Neural crest cell (in vitro differentiated cells): ENCODE results near the gene AGBL1. TPM values are rescaled to one million over a fixed set of nuclear protein-coding genes. Genes with fewer than 3 reads are reported as not detected.

Experiments used
- DNase-seq: peaks from one replicate; pipeline ENCODE4 v3.0.0; 2021; ENCODE audit warnings: low read depth, mixed read lengths, low spot score
- H3K27ac Mint-ChIP-seq: one replicate; pipeline ENCODE4 v1.8.0; 2021; ENCODE audit warnings: mild to moderate bottlenecking, mixed read lengths; ENCODE audit not compliant: unreplicated experiment
- H3K27me3 Mint-ChIP-seq: 2 replicates; pipeline ENCODE4 v1.8.0; 2021; ENCODE audit warnings: low read depth, mild to moderate bottlenecking, mixed read lengths
- H3K36me3 Mint-ChIP-seq: 2 replicates; pipeline ENCODE4 v1.8.0; 2021; ENCODE audit warnings: low read depth, mild to moderate bottlenecking, mixed read lengths
- H3K4me1 Mint-ChIP-seq: 2 replicates; pipeline ENCODE4 v1.8.0; 2021; ENCODE audit warnings: mixed read lengths
- H3K4me3 Mint-ChIP-seq: one replicate; pipeline ENCODE4 v1.8.0; 2021; ENCODE audit warnings: mild to moderate bottlenecking, mixed read lengths
- H3K9me3 Mint-ChIP-seq: 2 replicates; pipeline ENCODE4 v1.8.0; 2021; ENCODE audit warnings: mixed read lengths
- CTCF ChIP-seq: fragments of 200-600 bp; sonication (generic); conservative IDR thresholded peaks from 2 replicates; pipeline ENCODE4 v1.5.0; 2021; ENCODE audit warnings: antibody characterized with exemption, mild to moderate bottlenecking
- total RNA-seq: library from RNA; stranded (reverse); gene quantifications from 2 replicates; pipeline ENCODE4 v1.2.1, GENCODE V29; 2021

AGBL1 gene
- total RNA-seq, 1 donor from 2014 or later = 0.05 TPM

GRCh38 chr15:86765281-86765680, 685.6 kb downstream of the AGBL1 start:
- Mint-ChIP-seq H3K9me3 (no peaks in the 10 kb centered on the region), H3K27ac (no peak overlapping the region), H3K4me1 (peaks cover 5% of the 10 kb centered on the region), H3K36me3 (no peaks in the 10 kb centered on the region), H3K4me3 (no peak overlapping the region), H3K27me3 (no peaks in the 10 kb centered on the region)
- DNase-seq = no peak
- no peak for TF ChIP-seq CTCF

DNA sequence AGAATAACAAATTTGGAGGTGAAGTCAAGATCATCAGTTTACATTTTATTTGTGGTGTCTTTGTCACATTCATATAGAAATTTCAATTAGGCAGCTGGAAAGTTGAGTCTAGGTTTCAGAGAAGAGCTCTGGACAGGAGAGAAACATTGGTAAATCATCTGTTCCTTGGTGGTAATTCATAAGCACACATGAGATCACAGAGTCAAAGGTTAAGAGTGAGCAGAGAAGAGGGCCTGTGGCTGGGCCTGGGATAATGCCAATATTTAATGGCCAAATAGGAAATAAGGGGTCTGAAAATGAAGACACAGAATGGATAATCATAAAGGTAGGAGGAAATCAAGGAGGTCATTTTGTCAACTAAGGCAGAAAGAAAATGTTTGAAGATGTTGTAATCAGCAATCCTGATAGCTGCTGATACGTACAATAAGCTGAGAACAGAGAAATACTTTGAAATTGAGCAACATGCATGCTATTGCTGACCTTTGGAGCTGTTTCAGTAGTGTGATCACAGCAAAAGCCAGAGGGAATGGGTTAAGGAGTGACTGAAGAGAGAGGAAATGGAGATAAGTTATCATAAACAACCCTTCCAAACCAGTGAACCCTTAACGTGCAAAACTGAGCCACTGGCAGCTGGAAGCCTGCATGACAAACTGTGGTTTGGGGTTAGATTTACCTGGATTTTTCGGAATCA, 692.8 kb downstream of the AGBL1 start:
- TF ChIP-seq CTCF = no peak
- H3K27ac Mint-ChIP-seq = no peak overlapping the region

DNA sequence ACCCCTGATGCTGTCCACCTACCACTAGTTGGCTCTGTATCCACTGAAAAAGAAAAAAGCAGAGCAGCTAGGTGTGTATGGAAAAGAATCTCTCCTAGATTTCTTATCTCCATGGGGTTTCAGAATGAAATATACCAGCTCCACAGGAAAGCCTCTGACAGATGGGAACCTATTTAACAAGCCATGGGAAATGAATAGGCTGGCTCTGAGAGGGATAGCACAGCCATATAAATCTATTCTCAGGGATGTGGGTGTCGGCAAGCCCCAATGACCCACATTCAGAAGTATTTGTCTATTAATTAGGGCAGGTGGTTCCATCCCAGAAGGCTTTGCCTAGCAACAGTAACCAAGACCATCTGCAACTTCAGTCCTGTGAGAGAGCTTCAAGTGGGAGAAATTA, 694.1 kb downstream of the AGBL1 start:
- no peak for DNase-seq
- Mint-ChIP-seq H3K27me3 (no peaks in the 10 kb centered on the region), H3K4me1 (peaks cover 4% of the 10 kb centered on the region), H3K27ac (no peak overlapping the region), H3K9me3 (peaks cover 3% of the 10 kb centered on the region), H3K4me3 (no peak overlapping the region), H3K36me3 (no peaks in the 10 kb centered on the region)
- no peak for TF ChIP-seq CTCF

More for the DNA sequence above, 692.8 kb downstream of the AGBL1 start:
- DNase-seq = no peak
- H3K36me3 Mint-ChIP-seq = no peaks in the 10 kb centered on the region
- H3K4me1 Mint-ChIP-seq = peaks cover 5% of the 10 kb centered on the region
- no peaks in the 10 kb centered on the region for H3K9me3 Mint-ChIP-seq
- no peak overlapping the region for H3K4me3 Mint-ChIP-seq
- H3K27me3 Mint-ChIP-seq = no peaks in the 10 kb centered on the region

DNA sequence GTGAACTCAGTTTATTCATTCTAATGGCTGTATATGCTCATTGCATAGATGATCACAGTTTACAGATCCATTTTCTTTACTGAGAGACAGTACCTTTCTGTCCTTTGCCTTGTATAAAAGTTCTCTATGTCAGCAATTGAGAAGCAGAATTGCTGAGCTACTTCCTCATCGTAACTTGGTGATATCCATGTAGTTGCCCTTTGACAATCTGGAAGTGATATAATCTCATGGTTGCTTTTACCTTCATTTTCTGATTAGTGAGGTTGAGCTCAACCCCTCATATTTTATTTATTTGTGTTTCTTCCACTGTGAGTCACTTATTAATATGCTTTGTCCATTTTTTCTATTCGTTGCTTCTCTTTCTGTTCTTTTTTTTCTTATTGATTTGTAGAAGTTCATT, 696.5 kb downstream of the AGBL1 start:
- no peak overlapping the region for H3K27ac Mint-ChIP-seq
- H3K27me3 Mint-ChIP-seq = no peaks in the 10 kb centered on the region
- peaks cover 3% of the 10 kb centered on the region for H3K9me3 Mint-ChIP-seq
- no peak overlapping the region for H3K4me3 Mint-ChIP-seq
- H3K4me1 Mint-ChIP-seq = peaks cover 4% of the 10 kb centered on the region
- H3K36me3 Mint-ChIP-seq = no peaks in the 10 kb centered on the region
- no peak for TF ChIP-seq CTCF
- no peak for DNase-seq

DNA sequence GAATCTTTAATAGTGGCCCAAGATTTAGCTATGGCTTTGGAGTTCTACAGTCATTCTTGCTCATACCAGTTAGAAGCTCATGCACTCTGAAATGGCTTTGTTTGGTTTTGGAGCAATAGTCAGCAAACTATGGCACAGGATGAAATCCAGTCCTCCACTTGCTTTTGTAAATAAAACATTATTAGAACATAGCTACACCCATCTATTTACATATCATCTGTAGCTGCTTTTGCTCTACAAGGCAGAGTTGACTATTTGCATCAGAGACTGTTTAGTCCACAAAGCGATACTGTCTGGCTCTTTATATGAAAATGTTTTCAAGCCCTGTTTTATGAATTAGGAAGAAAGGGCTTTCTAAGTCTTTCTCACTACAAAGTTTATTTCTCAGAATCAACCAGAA, 716.9 kb downstream of the AGBL1 start:
- Mint-ChIP-seq H3K27me3 (no peaks in the 10 kb centered on the region), H3K27ac (no peak overlapping the region), H3K36me3 (no peaks in the 10 kb centered on the region), H3K9me3 (no peaks in the 10 kb centered on the region), H3K4me1 (no peaks in the 10 kb centered on the region), H3K4me3 (no peak overlapping the region)
- TF ChIP-seq CTCF = no peak
- DNase-seq = no peak
